NCI-H2227 (cell line): ENCODE results near the gene NFATC3.
A peak's percentile ranks its signal among the peaks of the same experiment; 100 is the strongest.

Source experiments
- DNase-seq: peaks from one replicate; lab custom pipeline; 2025; ENCODE audit not compliant: unreplicated experiment; lab: John Stamatoyannopoulos, UW

Gene NFATC3

DNA sequence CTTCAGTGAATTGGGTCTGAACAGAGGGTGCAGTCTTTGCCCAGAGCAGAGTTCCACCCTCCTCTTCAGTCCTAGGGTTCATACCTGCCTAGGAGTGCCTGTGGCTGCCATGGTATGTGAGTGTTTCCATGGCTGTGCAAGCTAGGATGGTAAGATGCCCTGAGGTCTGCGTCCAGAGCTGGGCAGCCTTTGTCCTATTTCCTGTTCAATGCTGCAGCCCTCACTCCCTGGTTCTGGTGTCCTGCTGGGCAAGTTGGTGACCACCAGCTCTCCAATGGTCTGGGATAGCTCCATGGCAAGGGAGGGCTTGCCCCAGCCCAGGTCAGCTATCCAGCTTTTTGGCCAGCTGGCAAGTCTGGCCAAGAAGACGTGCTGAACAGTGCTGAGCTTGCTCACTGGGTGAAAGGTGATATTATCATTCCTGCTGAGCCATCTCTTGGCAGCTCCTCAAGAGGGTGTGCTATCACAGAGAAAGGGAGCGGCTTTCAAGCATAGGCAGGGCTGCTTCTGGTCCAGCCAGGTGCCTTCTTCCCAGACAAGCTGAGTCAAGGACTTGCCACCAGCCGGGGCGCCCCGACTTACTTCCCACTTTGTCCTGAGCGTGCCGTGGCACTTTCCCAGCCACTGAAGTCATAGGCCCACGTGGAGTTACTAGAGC lies 13.0 kb upstream of the NFATC3 start:
- DNase-seq, result no peak

DNA sequence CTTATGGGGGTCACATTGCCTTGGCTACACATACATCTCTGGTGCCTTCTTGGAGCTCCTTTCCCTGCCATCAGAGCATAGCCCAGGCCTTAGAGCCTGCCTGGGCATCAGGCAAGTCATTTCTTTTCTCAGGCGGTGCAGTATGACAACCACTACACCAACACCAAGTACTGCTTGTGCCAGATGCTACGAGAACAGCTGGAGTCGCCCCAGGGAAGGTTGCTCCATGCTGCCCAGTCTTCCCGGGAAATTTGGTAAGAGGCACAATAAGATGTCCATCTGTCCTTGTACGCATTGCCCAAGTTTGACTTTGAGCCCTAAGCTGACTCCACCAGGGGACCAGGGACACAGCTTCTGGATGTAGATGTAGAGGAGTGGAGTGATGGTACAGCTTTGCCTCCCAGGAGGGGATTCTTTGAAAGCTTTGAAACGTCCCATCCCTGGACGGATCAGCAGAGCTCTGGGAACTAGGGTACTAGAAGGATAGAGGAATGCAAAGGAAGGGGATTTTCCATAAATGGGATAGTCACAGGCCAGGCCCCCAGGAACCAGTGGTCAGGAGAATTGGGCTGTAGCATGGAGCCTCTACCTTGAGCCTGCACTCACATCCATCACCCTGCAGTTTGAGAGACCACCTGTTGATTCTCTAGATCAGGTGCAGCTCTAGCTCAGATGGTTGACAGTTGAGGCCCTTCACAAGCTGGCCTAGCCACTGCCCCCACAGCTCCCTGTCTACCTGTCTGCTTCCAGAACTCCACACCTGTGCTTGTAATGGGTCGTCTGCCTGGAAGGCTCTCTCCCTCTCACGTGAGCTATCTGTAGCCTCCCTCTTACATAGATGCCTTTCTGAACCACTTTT lies 11.0 kb upstream of the NFATC3 start:
- no peak for DNase-seq

DNA sequence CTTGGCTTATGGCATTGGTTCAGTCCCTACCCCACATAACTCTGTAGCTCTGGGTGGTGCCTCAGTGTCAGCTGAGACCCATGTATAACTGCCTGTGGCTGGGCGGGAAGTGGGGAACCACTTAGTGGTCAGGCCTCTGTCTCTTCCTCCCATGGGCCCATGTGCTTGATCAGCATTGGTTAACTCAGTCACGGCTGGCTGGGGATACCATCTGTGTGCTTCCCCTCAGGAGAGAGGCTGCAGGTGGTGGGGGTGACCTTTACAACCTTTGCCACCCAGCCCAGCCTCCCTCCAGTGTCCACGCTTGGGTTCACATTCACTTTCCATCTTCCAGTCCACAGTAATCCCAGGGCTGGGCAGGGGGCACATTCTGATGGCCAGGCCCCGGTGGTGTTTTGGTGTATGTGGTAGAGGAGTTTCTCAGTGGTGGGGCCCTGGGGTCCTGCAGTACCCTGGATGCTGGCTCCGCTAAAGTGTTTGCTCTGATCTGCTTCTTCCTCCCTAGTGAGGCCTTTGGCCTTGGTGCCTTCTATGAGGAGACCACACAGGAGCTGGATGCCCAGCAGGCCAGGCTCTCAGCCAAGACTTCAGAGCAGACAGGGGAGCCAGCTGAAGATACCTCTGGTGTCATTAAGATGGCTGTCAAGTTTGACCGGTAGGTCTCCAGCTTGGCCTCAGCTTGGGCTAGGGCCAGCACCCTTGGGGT lies 10.2 kb upstream of the NFATC3 start:
- DNase-seq, result no peak

DNA sequence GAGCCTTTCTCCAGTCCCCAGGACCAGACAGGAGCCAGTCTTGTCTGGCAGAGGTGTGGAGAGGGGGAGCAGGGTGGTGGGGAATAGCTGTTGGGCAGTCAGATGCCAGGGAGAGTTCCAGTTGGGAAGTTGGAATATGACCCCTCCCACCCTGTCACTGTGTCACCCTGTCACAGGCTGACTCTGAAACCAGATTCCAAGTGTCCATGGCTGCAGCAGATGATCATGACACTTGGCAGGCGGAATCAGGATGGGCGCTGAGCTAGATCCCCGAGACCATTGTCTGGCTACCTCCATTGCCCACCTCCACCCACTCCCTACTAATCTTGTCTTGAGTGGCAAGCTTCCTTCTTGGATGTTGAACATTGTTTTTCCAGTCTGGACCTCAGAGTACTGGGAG lies 9.2 kb upstream of the NFATC3 start:
- DNase-seq, result no peak

DNA sequence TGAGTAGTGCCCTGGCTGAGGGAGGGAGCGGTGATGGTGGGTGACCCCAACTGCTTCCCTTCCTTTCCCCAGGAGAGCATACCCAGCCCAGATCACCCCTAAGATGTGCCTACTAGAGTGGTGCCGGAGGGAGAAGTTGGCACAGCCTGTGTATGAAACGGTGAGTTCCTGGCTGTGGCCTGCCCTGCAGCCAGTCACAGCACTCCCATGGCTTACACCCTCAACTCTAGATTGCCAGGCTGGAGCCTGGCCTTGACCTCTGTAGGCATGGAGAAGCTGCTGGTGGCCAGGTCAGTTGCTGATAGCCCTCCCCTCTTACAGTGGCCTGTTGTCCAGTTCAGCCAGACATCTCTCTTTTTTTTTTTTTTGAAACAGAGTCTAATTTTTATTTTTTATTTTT lies 8.6 kb upstream of the NFATC3 start:
- no peak for DNase-seq

- no peak for DNase-seq
Observed at GRCh38 chr16:68077866-68078700, 7.1 kb upstream of the NFATC3 start.

DNA sequence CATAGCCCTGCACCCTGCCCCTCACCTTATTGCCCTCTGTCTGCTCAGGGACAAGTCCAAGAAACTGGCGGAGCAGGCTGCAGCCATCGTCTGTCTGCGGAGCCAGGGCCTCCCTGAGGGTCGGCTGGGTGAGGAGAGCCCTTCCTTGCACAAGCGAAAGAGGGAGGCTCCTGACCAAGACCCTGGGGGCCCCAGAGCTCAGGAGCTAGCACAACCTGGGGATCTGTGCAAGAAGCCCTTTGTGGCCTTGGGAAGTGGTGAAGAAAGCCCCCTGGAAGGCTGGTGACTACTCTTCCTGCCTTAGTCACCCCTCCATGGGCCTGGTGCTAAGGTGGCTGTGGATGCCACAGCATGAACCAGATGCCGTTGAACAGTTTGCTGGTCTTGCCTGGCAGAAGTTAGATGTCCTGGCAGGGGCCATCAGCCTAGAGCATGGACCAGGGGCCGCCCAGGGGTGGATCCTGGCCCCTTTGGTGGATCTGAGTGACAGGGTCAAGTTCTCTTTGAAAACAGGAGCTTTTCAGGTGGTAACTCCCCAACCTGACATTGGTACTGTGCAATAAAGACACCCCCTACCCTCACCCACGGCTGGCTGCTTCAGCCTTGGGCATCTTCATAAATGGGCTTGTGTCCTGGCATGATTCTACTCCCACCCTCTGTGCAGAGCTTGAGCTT lies 6.3 kb upstream of the NFATC3 start:
- no peak for DNase-seq

- DNase-seq, result no peak
Observed at GRCh38 chr16:68079376-68079625, 5.9 kb upstream of the NFATC3 start.

GRCh38 chr16:68079626-68080344 lies 5.4 kb upstream of the NFATC3 start:
- no peak for DNase-seq

DNA sequence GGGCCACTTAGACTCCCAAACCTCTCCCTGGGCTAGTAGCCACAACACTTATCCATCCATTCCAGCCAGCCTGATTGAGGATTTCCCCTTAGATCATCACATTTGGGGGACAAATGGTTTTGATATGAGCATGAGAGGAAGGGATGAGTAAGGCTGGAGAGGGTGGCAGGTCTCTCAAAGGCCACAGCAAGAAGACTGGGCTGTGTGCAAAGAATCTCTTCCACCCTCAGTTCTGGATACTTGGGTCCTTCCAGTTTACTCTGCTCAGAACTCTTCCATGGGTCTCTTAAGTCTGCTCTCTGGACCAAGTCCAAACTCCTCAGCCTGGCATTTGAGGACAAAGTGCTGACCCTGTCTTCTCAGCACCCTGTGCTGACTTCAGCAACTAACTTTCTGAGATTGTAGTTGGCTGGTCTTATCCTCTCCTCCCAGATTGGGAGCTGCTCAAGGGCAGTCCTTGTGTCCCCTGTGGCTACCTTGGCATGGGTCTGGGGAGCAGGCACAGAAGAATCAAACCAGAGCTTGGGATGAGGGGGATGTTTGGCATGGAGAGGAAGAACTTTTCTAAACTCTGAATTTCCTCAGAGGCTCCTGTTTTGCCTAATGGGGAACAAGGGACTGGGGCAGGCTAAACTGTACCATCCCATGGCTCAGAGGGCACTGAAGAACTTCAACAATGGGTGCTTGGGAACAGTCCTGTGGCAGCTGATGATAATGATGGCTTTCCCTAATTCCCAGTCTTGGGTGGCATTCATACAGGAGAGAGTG lies 3.1 kb upstream of the NFATC3 start:
- DNase-seq, result no peak

DNA sequence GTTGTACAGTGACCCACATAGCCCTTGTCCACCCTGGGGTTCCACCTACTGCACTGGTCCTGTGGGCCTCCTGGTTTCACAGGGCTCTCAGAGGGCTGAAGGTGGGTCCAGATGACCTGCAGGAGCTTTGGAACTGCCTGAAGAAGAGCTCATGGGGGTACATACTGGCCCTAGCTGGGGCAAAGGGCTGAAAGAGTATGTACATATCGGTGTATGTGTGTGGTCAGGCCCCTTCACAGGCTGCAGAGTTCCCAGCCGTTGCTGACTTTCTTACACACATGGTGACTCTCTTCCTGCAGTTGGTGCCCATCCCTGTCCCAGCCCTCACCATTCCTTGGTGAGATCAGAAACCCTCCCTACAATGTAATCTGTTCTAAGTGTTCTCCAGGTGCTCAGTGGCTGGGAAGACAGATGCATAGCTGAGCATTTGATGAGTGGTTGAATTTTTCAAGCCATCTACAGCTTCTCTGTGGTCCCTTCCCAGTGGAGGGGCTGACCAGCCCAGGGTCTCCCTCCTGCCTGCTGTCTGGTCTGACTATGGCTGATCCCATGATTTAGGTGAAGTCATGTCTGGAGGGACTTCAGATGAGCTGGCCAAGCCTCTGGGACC lies 2.4 kb upstream of the NFATC3 start:
- no peak for DNase-seq

- no peak for DNase-seq
Observed at GRCh38 chr16:68083239-68083781, 1.9 kb upstream of the NFATC3 start.

- peak; percentile 27 for DNase-seq
Observed at GRCh38 chr16:68083861-68084503, 1.2 kb upstream of the NFATC3 start.

- peak; percentile 92 for DNase-seq
Observed at GRCh38 chr16:68084504-68085258, 489 bp upstream of the NFATC3 start.

- no peak for DNase-seq
Observed at GRCh38 chr16:68086336-68086841, 1.2 kb downstream of the NFATC3 start.

- no peak for DNase-seq
Observed at GRCh38 chr16:68086860-68087268, 1.7 kb downstream of the NFATC3 start.

DNA sequence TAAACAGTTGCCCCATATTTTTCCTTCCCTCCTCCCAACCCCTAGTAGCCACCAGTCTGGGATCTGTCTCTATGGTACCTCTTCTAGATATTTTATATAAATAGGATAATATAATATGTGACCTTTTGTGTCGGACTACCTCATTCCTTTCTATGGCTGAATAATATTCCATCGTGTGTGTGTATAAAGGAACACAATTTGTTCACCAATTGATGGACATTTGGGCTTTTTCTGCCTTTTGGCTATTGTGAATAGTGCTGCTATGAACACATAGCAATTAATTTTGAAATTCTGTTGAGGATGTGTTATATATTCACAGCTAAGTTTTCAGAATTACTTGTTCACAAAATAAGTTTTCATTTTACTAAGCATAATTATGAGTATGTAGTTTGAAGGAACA lies 2.5 kb downstream of the NFATC3 start:
- DNase-seq, result no peak
